Measurements from ENCODE around the gene DAPK2.

Gene DAPK2

DNA sequence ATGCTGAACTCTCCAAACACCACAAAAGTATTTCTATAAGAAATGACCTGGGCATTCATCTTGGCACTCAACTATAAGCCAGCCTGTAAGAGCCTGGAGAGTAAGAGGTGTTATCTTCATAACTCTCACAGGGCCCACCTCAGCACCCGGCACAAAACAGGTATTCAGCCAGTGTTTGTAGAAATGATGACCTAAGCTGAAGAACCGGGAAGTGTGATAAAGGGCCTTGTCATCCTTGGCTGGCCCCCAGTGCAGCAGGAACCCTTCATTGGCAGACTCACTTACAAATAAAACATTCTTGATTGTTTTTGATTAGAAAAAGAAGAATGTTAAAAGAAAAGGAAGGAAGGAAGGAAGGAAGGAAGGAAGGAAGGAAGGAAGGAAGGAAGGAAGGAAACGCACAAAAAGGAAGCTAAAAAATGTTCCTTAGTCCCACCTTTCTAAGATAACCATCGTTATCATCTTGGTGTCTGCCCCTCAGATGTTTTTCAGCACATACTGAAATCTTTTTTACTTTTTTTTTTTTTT lies 52.1 kb downstream of the DAPK2 start:
- DNase-seq: no peak

GRCh38 chr15:63992300-63992699 lies 54.0 kb downstream of the DAPK2 start:
- DNase-seq: no peak

DNA sequence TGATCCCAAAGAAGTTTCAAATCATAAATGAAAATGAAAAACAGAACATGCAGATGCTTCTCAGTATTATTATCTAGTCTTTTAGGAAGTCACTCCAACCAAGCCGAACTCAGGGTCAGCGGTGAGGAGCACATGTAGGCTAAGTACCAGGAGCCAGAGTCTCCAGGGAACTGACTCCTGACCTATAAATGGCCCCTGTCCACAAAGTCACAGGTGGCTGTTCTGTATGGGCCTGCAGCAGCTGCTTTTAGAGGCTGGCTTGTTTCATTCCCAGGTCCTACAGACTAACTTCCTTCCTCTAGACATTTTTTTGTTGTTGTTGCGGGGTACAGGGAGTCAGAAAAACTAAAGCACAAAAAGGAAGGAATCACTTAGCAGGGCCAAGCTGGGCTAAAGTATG lies 54.6 kb downstream of the DAPK2 start:
- DNase-seq: no peak

GRCh38 chr15:63990454-63990853 lies 55.8 kb downstream of the DAPK2 start:
- DNase-seq: no peak

DNA sequence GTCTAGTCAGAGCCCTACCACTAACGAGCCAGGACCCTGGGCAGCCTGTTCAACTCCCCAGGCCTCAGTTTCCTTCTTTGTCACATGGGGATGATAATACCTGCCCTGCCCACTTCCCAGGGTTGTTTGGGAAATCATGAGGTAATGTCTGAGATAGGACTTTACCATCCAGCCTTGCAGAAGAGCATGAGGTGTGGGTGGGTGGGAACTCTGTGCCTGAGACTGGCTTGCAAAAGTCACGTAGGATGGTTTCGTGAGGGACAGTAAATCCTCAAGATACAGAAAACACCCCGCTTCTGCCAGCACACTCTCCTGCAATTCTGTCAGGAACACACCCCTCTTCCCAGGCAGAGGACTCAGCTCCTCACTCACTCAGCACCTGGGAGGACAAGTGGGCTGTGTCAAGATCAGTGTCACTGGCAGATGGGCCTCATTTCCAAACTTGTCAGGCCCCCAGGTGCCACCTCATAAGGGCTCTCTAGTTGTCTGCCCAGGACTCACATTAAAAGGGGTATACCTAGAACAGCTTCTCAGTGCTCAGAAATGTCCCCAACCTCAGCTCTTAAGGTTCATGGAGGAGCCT lies 58.4 kb downstream of the DAPK2 start:
- DNase-seq: no peak

DNA sequence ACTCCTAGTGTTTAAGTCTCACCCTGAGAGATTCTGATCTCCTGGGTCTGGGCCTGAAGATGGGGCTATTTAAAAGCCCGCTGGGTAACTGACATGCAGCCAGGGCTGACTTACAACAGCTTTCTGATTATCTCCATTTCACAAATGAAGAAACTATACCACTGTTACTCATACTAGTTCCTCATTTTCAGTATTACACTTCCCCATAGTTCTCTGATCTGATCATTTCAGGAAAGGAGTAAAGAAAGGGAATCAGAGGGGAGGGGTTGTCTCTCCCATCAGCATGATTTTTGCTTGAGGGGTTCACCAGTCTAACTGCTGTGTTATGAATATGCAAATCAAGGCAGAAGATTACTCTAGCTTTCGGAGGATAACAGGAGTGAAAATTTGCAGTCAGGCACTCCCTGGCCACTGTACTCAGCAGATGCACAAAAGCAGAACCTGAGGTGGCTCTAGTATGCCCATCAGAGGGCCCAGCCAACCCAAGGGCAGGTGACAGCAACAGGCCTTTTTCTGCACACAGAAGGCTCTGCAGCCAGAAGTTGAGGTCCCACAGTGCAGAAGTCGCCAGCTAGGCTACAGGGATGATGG lies 59.4 kb downstream of the DAPK2 start:
- peak; percentile 80 for DNase-seq

DNA sequence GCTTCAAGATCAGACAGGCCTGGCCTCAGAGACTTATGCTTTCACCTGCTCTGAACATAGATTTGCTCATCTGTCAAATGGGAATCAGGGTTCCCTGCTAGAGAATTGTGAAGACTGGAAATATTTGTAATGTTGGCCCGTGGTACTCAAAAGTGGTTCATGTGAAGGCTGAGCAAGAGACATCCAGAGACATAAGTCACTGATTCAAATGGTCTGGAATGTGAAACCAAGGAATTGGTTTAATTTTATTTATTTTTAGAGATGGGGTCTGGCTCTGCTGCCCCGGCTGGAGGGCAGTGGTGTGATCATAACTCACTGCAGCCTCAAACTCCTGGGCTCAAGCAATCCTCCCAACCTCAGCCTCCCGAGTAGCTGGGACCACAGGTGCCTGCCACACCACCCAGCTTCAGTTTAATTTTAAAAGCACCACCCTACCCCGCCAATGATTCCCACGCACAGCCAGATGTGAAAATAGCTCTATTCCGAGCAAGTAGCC lies 60.1 kb downstream of the DAPK2 start:
- no peak for DNase-seq

GRCh38 chr15:63985221-63986184 lies 60.8 kb downstream of the DAPK2 start:
- DNase-seq: no peak

DNA sequence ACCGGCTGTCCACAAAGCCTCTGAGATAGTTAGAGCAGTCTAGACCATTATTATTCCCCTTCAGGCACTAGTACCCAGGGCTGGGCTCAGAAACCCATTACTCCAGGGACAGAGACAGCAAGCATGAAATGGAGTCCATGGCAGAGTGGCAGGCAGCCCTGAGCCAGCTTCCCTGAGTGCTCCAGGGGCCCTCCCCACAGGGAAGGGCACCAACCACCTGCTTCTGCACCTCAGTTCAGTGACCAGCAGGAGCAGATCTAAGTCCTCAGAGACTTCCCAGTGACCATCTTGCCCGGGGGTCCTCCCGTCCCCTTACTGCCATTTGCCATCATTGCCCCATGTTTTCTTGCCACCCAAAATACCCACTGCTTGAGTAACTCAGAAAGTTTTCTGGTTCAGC lies 62.0 kb downstream of the DAPK2 start:
- no peak for DNase-seq

DNA sequence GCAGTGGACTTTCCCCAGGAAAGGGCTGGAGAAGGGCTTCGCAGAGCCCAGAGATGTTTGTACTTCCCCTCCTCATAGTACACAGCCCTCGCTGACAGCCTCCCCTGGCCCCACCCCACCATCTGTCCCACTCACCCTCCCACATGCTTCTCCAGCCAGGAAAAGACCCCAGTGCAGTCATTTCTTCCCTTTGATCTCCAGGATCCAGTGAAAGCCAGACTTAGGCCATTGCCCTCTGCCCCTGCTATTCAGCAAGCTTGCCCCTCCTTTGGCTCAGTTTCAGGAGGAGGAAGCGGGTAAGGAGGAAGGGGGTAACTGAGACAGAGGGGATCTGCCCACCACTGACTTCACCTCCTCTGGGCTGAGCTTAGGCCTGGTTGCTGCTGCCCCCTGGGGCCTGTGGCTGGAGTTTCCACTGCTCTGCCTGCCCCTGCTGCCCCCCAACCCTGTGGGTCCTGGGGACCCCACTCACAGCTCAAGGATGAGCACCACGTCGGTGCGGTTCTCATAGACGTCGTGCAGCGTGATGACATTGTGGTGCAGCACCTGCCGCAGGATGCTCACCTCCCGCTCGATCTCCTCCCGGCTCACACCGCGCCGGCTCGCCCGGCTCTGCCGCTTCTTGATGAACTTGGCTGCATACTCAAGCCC lies 63.1 kb downstream of the DAPK2 start:
- DNase-seq: no peak

DNA sequence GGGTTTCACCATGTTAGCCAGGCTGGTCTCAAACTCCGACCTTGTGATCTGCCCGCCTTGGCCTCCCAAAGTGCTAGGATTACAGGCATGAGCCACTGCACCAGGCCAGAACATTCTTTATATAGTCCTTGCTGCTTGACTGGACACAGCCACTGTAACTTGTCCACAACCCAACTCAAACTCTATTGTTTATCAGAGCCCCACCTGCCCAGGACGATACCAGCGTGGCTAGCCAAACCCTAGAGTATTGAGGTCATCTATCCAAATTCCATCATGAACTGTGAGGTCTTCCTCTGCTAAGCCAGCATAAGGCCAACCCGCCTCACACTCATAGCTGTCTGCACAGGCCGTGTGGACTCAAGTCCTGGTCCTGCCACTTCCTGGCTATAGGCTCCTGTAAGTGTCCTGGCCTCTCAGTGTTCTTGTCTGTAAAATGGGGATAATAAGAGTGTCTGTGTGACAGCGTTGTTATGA lies 63.9 kb downstream of the DAPK2 start:
- no peak for DNase-seq

GRCh38 chr15:63981596-63982320 lies 64.5 kb downstream of the DAPK2 start:
- no peak for DNase-seq

- DNase-seq: no peak
These were observed 67.0 kb downstream of the DAPK2 start for GRCh38 chr15:63979262-63979793.

GRCh38 chr15:63978511-63979261 lies 67.6 kb downstream of the DAPK2 start:
- no peak for DNase-seq

DNA sequence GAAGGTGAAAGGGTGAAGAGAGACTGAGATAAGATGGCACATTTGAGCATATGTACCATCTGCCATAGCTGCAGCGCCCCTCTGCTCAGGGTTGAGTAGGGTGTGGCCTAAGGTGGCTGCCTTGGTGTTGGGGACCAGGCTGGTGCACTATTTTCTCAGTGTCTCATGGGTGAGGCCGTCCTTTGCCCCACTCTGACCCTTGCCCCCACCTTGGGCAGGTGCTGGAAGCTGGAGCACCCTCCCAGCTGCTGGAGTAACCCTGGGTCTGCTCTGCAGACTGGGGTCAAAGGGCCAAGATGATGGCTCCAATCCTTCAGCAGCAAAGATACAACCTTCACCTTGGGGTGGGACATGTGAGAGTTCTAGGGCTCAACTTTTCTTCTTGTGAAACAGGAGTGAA lies 69.2 kb downstream of the DAPK2 start:
- DNase-seq: no peak

- DNase-seq: no peak
These were observed 72.3 kb downstream of the DAPK2 start for GRCh38 chr15:63974021-63974420.

DNA sequence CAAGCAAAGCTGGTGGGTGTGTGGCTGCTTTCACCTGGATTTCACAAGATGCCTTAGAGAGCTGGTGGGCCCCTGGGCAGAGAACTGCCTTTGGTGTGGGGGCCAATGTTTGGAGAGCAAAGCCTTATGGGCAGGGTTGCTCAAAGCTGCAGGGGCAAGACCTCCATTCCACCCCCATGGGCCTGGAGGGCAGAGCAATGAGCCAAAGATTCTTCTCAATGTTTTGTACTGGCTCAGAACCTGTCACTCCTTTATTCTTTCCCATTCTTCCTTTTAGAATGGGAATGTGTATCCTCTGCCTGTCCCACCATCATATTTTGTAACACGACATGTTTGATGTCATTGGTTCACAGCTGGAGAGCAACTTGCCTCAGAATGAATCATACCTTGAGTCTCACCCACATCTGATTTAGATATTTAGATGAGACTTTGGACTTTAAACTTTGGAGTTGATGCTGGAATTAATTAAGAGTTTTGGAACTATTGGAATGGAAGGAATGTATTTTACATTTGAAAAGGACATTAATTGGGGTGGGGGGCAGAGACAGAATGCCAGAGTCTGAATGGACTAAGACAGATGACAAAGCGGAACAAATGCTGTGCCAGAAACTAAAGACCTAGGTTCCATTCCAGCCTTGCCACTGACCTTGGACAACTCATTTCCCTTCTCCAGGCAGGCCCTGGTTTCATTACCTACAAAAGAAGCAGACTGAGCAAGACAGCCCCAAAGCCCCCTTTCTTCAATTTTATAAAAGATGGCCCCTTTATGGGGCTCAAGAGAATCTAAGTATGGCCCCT lies 72.9 kb downstream of the DAPK2 start:
- no peak for DNase-seq

DNA sequence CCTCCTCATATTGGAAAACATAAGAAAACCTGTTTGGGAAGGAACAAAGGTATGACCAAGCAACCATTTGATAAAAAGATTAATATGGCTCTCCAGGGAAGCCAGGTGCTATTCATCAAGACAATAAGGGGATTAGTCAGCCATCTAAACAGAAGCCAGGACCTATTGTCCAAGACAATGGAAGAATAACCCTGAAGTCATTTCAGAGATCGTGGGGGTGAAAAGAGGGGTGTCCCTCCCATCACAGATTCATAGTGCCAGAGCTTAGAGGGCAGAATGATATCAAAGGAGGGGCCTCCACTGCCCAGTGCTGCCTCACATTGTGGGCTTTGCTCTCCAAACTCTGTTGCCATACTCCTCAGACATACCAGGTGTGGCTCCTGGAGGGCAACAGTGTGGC lies 73.5 kb downstream of the DAPK2 start:
- no peak for DNase-seq

DNA sequence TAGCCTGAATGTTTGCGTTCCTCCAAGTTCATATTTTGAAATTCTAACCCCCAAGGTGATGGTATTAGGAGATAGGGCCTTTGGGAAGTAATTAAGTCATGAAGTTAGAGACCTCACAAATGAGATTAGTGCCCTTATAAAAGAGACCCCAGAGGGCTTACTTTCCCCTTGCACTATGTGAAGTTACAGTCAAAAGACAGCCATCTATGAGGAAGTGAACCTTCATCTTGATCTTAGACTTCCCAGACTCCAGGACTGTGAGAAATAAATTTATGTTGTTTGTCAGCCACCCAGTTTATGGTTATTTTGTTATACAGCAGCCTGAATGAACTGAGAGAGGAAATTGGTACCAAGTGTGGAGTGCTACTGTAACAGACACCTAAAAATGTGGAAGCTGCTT lies 74.4 kb downstream of the DAPK2 start:
- DNase-seq: no peak

DNA sequence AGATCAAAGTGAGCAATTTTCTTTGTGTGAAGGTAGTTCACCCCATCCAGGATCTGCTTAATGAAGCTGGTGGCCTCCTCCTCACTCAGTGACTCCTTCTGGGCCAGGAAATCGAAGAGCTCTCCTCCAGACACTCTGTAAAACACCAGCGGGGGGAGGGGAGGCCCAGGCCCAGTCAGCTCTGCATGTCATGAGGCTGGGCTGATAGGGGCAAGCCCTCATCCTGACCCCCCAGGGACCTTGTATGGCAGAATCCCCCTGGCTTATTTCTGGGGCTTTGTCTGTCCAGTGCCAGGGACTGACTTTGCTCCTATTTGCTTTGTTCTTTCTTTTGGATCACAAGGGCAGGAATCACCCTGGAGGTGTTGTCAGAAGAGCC lies 74.9 kb downstream of the DAPK2 start:
- DNase-seq: no peak
